Eye (tissue), 1 donor: Measurements from ENCODE around the gene TNIP3.

Experiments used
- DNase-seq: peaks from one replicate; pipeline ENCODE4 v3.0.0-alpha.2; 2015

TNIP3 gene

DNA sequence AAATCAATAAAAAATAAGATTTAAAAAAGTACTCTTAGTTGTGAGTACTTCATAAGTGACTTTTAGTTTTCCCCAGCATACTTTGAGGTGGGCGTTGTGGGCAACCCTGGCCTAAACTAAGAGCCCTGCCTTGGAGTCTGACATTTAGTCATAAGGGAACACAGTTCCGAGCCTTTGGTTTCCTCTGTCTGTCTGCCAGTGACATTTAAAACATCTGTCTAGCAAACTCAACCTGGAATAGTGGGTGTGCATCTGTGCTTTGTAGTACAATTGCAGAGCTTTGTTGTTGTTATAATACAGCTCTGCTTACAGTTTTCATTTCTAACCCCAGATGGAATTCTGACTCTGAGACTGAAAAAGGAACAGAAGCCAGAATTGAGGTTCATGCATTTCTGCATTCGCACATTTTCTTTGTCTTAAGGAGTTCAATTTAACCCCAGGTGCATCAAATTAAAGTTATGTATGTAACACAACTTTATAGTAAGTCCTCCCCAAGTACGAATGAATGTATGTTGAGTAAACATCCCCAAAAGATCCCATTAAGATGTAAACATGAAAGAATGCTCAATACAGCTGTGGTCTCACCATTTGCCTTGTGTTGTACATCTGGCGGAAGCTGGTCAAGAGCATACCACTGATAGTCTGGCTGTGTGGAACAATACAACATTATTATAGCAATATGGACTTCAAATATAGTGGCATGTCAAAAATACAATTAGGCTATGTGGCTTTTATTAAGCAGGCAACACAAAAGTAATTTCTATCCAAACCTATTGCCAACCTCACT, 25.9 kb downstream of the TNIP3 start:
- peak; percentile 12 for DNase-seq

GRCh38 chr4:121130326-121130660, 33.8 kb downstream of the TNIP3 start:
- DNase-seq: no peak

DNA sequence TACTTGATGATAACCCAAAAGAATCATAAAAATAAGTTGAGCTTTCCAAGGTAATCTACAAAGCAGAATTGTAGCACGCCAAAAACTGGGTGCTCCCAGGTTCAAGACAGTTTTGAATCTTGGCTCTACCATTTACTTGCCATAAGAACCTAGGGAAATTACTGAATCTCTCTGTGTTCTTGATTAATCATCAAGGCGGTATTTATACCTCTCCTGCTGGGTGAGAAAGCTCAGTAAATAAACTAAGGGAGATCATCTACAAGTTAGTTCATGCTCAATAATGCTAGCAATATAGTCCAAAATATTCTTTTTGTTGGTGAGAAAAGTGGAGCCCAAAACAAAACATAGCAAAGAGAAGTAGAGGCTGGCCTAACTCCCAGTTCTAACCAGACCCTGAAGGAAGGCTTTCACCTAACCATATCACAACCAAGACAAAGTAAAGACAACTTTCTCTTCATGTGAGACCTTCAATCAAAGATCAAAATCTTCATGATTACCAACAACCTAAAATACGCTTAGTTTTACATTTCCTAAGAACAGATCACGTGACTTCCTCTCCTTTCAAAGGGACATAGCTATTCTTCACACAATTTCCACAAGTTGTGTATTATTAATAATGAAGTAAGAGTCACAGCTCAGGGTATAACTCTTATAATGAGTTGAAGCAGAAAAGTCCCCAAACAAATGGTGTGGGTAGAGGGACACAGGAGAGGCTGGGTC, 34.4 kb downstream of the TNIP3 start:
- DNase-seq: no peak

DNA sequence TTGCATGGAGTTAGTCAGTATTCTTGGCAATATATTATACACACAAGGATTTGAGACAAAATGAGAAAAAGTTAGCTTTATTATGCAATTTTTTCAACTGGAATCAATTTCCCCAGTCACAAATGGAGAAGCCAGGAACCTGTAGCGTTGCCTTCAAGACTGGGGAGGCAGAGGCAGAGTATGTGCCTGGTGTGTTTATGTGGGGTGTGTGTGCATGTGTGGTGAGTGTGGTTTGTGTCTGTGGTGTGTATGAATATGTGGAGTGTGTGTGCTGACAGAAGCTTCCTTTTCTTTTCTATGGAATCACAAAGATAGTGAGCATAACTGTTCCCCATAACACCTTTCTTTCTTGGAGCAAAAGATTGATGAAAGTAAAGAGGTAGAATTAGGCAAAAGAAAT, 37.0 kb downstream of the TNIP3 start:
- no peak for DNase-seq

DNA sequence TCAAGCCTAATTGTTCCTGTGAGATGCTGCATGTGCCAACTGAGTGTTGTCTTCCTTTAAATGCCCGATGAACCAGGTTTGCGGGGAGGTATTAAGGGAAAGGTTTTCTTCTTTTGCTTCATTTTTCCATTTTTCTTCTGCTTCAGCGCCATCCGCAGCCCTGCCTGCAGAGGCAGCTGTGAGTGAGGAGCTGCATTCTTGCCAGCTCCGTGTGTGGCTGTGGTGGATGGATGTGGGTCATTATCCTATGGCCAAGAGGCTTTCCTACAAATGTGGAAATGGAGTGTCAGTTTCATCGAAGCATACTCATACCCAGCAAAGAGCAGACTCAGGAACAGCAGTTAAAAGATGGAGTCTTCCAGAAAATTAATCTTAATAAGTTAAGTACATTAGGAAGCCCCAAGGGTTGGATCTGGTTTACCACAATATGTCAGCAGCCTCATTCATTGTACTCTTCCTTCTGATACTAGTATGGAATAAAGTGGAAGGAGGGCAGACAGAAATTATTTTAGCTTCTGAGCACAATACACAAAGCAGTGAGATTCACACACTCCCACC, 37.6 kb downstream of the TNIP3 start:
- DNase-seq: no peak

- no peak for DNase-seq
These were observed 38.6 kb downstream of the TNIP3 start for GRCh38 chr4:121125498-121125885.

DNA sequence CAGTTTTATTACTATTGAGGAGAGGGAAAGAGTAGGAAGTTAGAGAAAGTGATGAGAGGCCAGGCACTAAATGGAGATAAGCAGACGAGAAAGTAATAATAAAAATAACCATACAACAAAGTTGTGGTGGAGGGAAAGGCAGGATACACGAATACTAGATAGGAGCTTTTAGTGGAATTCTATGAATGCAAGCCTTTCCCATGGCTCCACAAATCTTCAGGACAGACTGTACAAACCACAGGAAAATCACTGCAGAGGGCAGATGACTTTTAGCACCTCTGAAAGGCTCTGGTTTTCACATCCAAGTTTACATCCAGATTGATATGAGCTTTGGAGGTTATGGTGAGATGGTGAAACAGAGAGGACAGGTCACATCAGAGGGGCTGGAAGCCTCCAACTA, 41.5 kb downstream of the TNIP3 start:
- no peak for DNase-seq

GRCh38 chr4:121119715-121120114, 44.4 kb downstream of the TNIP3 start:
- DNase-seq: no peak

- DNase-seq: no peak
These were observed 45.8 kb downstream of the TNIP3 start for GRCh38 chr4:121118344-121118743.

- DNase-seq: no peak
These were observed 49.4 kb downstream of the TNIP3 start for GRCh38 chr4:121114756-121115155.

DNA sequence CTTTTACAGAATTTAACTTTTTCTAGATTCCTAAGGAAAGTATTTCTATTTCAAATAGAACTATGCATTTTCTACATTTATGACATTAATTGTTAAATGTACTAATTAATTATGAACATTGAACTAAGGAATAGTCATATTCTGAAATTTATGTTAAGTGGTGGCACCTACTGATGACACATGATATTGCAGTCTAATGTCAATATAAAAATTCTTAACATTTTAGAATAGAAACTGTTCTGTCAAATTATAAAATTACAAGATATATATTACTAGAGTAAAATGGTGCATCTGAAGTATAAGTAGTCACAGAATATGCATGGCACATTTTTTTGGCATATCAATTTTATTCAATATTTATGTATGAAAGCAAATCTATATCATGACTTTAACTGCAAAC, 51.6 kb downstream of the TNIP3 start:
- no peak for DNase-seq

GRCh38 chr4:121108557-121108956, 55.6 kb downstream of the TNIP3 start:
- no peak for DNase-seq

GRCh38 chr4:121107507-121107906, 56.6 kb downstream of the TNIP3 start:
- no peak for DNase-seq

- DNase-seq: no peak
These were observed 63.9 kb downstream of the TNIP3 start for GRCh38 chr4:121100093-121100775.

DNA sequence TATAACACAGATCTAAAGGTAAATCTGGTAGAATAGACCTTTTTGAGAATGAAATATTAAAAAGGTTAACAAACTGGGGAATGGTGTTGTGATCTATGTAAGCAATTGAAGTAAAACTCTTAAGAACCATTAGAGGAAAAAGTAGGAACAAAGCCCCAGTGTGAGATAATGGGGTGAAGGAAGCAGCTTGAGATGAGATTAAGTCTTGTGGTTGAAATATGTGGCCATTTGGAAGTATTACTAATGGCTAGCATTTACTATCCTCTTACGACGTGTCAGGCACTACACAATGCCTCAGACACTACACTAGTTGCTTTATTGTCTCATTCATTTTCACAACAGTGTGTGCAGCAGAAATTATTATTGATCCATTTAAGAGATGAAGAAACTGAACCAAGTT, 65.9 kb downstream of the TNIP3 start:
- DNase-seq: no peak

DNA sequence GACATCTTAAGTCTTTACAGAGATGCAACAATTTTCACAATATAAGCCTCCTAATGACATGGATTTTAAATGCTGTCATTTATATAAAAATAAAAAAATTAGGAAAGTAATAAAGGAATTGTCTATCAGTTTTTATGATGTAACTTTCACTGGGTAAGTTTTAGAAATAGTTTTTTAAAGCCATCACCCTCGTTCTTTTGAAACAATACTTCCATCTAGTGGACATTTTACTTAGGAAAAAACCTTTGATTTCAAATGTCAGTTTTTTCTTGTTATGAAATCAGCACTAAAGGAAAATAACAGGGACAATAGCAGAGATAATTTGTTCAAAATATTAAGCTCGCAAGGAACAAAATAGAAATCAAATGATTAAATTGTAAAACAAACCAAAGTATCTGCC, 67.5 kb downstream of the TNIP3 start:
- peak; percentile 67 for DNase-seq

DNA sequence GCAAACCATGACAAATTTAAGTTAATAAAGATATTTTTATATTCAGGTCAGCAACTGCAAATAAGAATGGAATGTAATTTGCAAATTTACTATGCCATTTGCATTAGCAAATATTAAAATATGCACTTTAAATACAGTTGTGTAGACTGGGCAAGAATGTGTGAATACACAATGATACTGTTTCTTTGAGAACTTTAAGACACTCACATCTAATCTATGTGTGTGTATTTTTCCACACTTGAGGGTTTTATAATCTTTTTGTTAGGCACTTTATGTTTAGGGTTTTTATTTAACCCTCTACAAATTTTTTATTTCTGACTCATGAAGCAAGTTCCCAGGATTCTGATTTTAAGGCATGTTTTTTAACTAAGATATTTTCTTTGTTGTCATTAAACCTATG, 67.9 kb downstream of the TNIP3 start:
- DNase-seq: no peak

GRCh38 chr4:121094297-121094966, 69.7 kb downstream of the TNIP3 start:
- DNase-seq: no peak

- no peak for DNase-seq
These were observed 70.9 kb downstream of the TNIP3 start for GRCh38 chr4:121093261-121093660.

- no peak for DNase-seq
These were observed 72.2 kb downstream of the TNIP3 start for GRCh38 chr4:121091941-121092340.

GRCh38 chr4:121088867-121089266, 75.3 kb downstream of the TNIP3 start:
- DNase-seq: no peak
